ENCODE data around the gene PTPN12. TPM values are rescaled to one million over a fixed set of nuclear protein-coding genes. Genes with fewer than 3 reads are reported as not detected.
"Not testable (repeated sequence)": the region's sequence is repeated elsewhere in the genome, so short reads cannot be mapped to it uniquely, and the experiment has no call there.

The PTPN12 gene
- total and polyA plus RNA-seq, 3 experiments from 2014 or later = 4.8 to 12.5 (median 11.3) TPM

GRCh38 chr7:77651575-77652162 is 114.6 kb downstream of the PTPN12 start:
- no peak overlapping the region for H3K4me3 ChIP-seq (ENCODE audit: low read length)
- no peaks in the 10 kb centered on the region for H3K9me3 Mint-ChIP-seq
- peaks cover 0 to 3% (median 0%) of the 10 kb centered on the region in 3 donors for H3K4me1 Mint-ChIP-seq
- DNase-seq = peak in 3 of 5 donors; percentile 26 to 50 (median 30)
- POLR2A ChIA-PET = interaction anchor here (1.2 kb wide), 1 partner anchor 114 kb away, joined by 3 read pairs; no protein-coding TSS in a partner anchor
- no peaks in the 10 kb centered on the region for H3K36me3 Mint-ChIP-seq
- H3K27ac ChIP-seq (ENCODE audit: low read depth, low read length) = no peak overlapping the region
- no peaks in the 10 kb centered on the region for H3K27me3 Mint-ChIP-seq
- no peaks in the 10 kb centered on the region for H3K27me3 ChIP-seq (ENCODE audit: insufficient read depth, low read length, poor library complexity, severe bottlenecking)
- H3K36me3 ChIP-seq (ENCODE audit: insufficient read depth, low read length) = no peaks in the 10 kb centered on the region
- CTCF ChIA-PET = interaction anchor here (0.8 to 2.4 kb wide), 24 partner anchors 9 to 392 kb away, joined by 3 to 19 read pairs (median 4); partner anchors contain the start of gene RSBN1L
- no peaks in the 10 kb centered on the region for H3K4me1 ChIP-seq (ENCODE audit: insufficient read depth, low read length)
- H3K9me3 ChIP-seq (ENCODE audit: low read length) = no peaks in the 10 kb centered on the region
- H3K4me3 Mint-ChIP-seq = no peak overlapping the region
- H3K27ac Mint-ChIP-seq = no peak overlapping the region

- H3K9me3 ChIP-seq (ENCODE audit: low read length); H3K27me3 ChIP-seq (ENCODE audit: insufficient read depth, low read length, poor library complexity, severe bottlenecking); POLR2A ChIA-PET; H3K36me3 Mint-ChIP-seq; H3K27ac ChIP-seq (ENCODE audit: low read depth, low read length); H3K36me3 ChIP-seq (ENCODE audit: insufficient read depth, low read length); DNase-seq; H3K4me3 Mint-ChIP-seq; H3K4me1 Mint-ChIP-seq; H3K9me3 Mint-ChIP-seq; H3K4me3 ChIP-seq (ENCODE audit: low read length); H3K4me1 ChIP-seq (ENCODE audit: insufficient read depth, low read length); H3K27ac Mint-ChIP-seq; H3K27me3 Mint-ChIP-seq: not testable (repeated sequence)
- CTCF ChIA-PET = interaction anchor here (1.4 to 2.4 kb wide), 3 partner anchors 12 to 107 kb away, joined by 3 to 19 read pairs (median 5); no protein-coding TSS in a partner anchor
These were observed 115.7 kb downstream of the PTPN12 start for GRCh38 chr7:77652826-77653225.

GRCh38 chr7:77653572-77653971 is 116.5 kb downstream of the PTPN12 start:
- Histone ChIP-seq H3K4me1 (ENCODE audit: insufficient read depth, low read length) (no peaks in the 10 kb centered on the region), H3K9me3 (ENCODE audit: low read length) (no peaks in the 10 kb centered on the region), H3K36me3 (ENCODE audit: insufficient read depth, low read length) (no peaks in the 10 kb centered on the region), H3K27me3 (ENCODE audit: insufficient read depth, low read length, poor library complexity, severe bottlenecking) (no peaks in the 10 kb centered on the region), H3K27ac (ENCODE audit: low read depth, low read length) (no peak overlapping the region), H3K4me3 (ENCODE audit: low read length) (no peak overlapping the region)
- no peak for DNase-seq
- Mint-ChIP-seq H3K27me3 (no peaks in the 10 kb centered on the region), H3K4me3 (no peak overlapping the region), H3K9me3 (no peaks in the 10 kb centered on the region), H3K4me1 (peaks cover 0 to 3% (median 0%) of the 10 kb centered on the region in 3 donors), H3K36me3 (no peaks in the 10 kb centered on the region), H3K27ac (no peak overlapping the region)
- ChIA-PET POLR2A (no interaction called here), CTCF (interaction anchor here (2.8 kb wide), 1 partner anchor 106 kb away, joined by 9 read pairs; no protein-coding TSS in a partner anchor)

GRCh38 chr7:77655356-77655755 is 118.3 kb downstream of the PTPN12 start:
- H3K4me1 Mint-ChIP-seq = peaks cover 0 to 3% (median 0%) of the 10 kb centered on the region in 3 donors
- no peak for DNase-seq
- ChIA-PET POLR2A (no interaction called here), CTCF (interaction anchor here (0.7 to 2.8 kb wide), 5 partner anchors 27 to 385 kb away, joined by 3 to 9 read pairs (median 3); partner anchors contain the start of gene RSBN1L)
- H3K36me3 Mint-ChIP-seq = no peaks in the 10 kb centered on the region
- H3K27me3 ChIP-seq (ENCODE audit: insufficient read depth, low read length, poor library complexity, severe bottlenecking) = no peaks in the 10 kb centered on the region
- H3K4me1 ChIP-seq (ENCODE audit: insufficient read depth, low read length) = no peaks in the 10 kb centered on the region
- no peak overlapping the region for H3K27ac Mint-ChIP-seq
- H3K9me3 ChIP-seq (ENCODE audit: low read length) = no peaks in the 10 kb centered on the region
- H3K9me3 Mint-ChIP-seq = no peaks in the 10 kb centered on the region
- H3K27me3 Mint-ChIP-seq = no peaks in the 10 kb centered on the region
- H3K36me3 ChIP-seq (ENCODE audit: insufficient read depth, low read length) = no peaks in the 10 kb centered on the region
- no peak overlapping the region for H3K27ac ChIP-seq (ENCODE audit: low read depth, low read length)
- H3K4me3 Mint-ChIP-seq = no peak overlapping the region
- H3K4me3 ChIP-seq (ENCODE audit: low read length) = no peak overlapping the region

GRCh38 chr7:77655836-77656455 is 118.9 kb downstream of the PTPN12 start:
- Histone ChIP-seq H3K4me1 (ENCODE audit: insufficient read depth, low read length) (no peaks in the 10 kb centered on the region), H3K27me3 (ENCODE audit: insufficient read depth, low read length, poor library complexity, severe bottlenecking) (no peaks in the 10 kb centered on the region), H3K36me3 (ENCODE audit: insufficient read depth, low read length) (no peaks in the 10 kb centered on the region), H3K27ac (ENCODE audit: low read depth, low read length) (no peak overlapping the region), H3K4me3 (ENCODE audit: low read length) (no peak overlapping the region), H3K9me3 (ENCODE audit: low read length) (no peaks in the 10 kb centered on the region)
- CTCF ChIA-PET = interaction anchor here (0.7 to 4.8 kb wide), 11 partner anchors 11 to 384 kb away, joined by 3 to 32 read pairs (median 3); partner anchors contain the start of gene RSBN1L
- no peak overlapping the region for H3K27ac Mint-ChIP-seq
- H3K36me3 Mint-ChIP-seq = no peaks in the 10 kb centered on the region
- no peaks in the 10 kb centered on the region for H3K9me3 Mint-ChIP-seq
- H3K27me3 Mint-ChIP-seq = no peaks in the 10 kb centered on the region
- DNase-seq = no peak
- H3K4me3 Mint-ChIP-seq = no peak overlapping the region
- peaks cover 0 to 3% (median 0%) of the 10 kb centered on the region in 3 donors for H3K4me1 Mint-ChIP-seq
- POLR2A ChIA-PET = no interaction called here

GRCh38 chr7:77657427-77658224 is 120.5 kb downstream of the PTPN12 start:
- ChIA-PET CTCF (interaction anchor here (0.7 to 4.8 kb wide), 10 partner anchors 16 to 383 kb away, joined by 3 to 32 read pairs (median 4); no protein-coding TSS in a partner anchor), POLR2A (interaction anchor here (1.1 kb wide), 1 partner anchor 38 kb away, joined by 3 read pairs; no protein-coding TSS in a partner anchor)
- H3K27me3 ChIP-seq (ENCODE audit: insufficient read depth, low read length, poor library complexity, severe bottlenecking) = no peaks in the 10 kb centered on the region
- H3K36me3 ChIP-seq (ENCODE audit: insufficient read depth, low read length) = no peaks in the 10 kb centered on the region
- Mint-ChIP-seq H3K9me3 (no peaks in the 10 kb centered on the region), H3K27me3 (no peaks in the 10 kb centered on the region), H3K27ac (no peak overlapping the region), H3K4me1 (no peaks in the 10 kb centered on the region), H3K4me3 (no peak overlapping the region), H3K36me3 (no peaks in the 10 kb centered on the region)
- no peaks in the 10 kb centered on the region for H3K4me1 ChIP-seq (ENCODE audit: insufficient read depth, low read length)
- peak in 2 of 5 donors; percentile 32 to 36 for DNase-seq
- H3K4me3 ChIP-seq (ENCODE audit: low read length) = no peak overlapping the region
- no peaks in the 10 kb centered on the region for H3K9me3 ChIP-seq (ENCODE audit: low read length)
- no peak overlapping the region for H3K27ac ChIP-seq (ENCODE audit: low read depth, low read length)

- Histone ChIP-seq H3K4me3 (ENCODE audit: low read length) (no peak overlapping the region), H3K27ac (ENCODE audit: low read depth, low read length) (no peak overlapping the region), H3K9me3 (ENCODE audit: low read length) (no peaks in the 10 kb centered on the region), H3K27me3 (ENCODE audit: insufficient read depth, low read length, poor library complexity, severe bottlenecking) (no peaks in the 10 kb centered on the region), H3K36me3 (ENCODE audit: insufficient read depth, low read length) (no peaks in the 10 kb centered on the region), H3K4me1 (ENCODE audit: insufficient read depth, low read length) (no peaks in the 10 kb centered on the region)
- H3K27ac Mint-ChIP-seq = no peak overlapping the region
- DNase-seq = no peak
- ChIA-PET POLR2A (no interaction called here), CTCF (interaction anchor here (1.0 to 4.8 kb wide), 6 partner anchors 15 to 382 kb away, joined by 4 to 32 read pairs (median 4); no protein-coding TSS in a partner anchor)
- peaks cover 0 to 2% of the 10 kb centered on the region in 2 donors for H3K27me3 Mint-ChIP-seq
- no peak overlapping the region for H3K4me3 Mint-ChIP-seq
- no peaks in the 10 kb centered on the region for H3K4me1 Mint-ChIP-seq
- no peaks in the 10 kb centered on the region for H3K36me3 Mint-ChIP-seq
- no peaks in the 10 kb centered on the region for H3K9me3 Mint-ChIP-seq
These were observed 121.8 kb downstream of the PTPN12 start for GRCh38 chr7:77658928-77659327.
